Upper lobe of left lung (tissue), 6 donors: ENCODE measurements around the gene KIAA0825. TPM values are rescaled to one million over a fixed set of nuclear protein-coding genes. Genes with fewer than 3 reads are reported as not detected.

ENCODE experiments used
- ATAC-seq, 2 donors: fragments of 200-7000 bp; cut with Tn5 transposase; one replicate each; pipeline ENCODE4 v1.9.1; 2022; ENCODE audit warnings: mild to moderate bottlenecking in 2 of 2, moderate library complexity in 2 of 2; ENCODE audit not compliant: low FRiP score in 2 of 2
- DNase-seq, 2 donors: peaks; one replicate each; pipeline ENCODE4 v3.0.0-alpha.2; 2019 to 2020
- H3K27ac ChIP-seq, 4 donors: fragments of 200-600 bp; sonication (generic); one replicate each; pipeline ENCODE4 v1.5.1; 2016 to 2019
- H3K27me3 ChIP-seq, 4 donors: fragments of 200-600 bp; sonication (generic); one replicate each; pipeline ENCODE4 v1.5.1; 2017 to 2019
- H3K36me3 ChIP-seq, 4 donors: fragments of 200-600 bp; sonication (generic); one replicate each; pipeline ENCODE4 v1.5.1; 2016 to 2019
- H3K4me1 ChIP-seq, 4 donors: fragments of 200-600 bp; sonication (generic); one replicate each; pipeline ENCODE4 v1.5.1; 2018 to 2019
- H3K4me3 ChIP-seq, 4 donors: fragments of 200-600 bp; sonication (generic); one replicate each; pipeline ENCODE4 v1.5.1; 2017 to 2019; ENCODE audit warnings: mild to moderate bottlenecking in 2 of 4, moderate library complexity in 1 of 4
- H3K9me3 ChIP-seq, 4 donors: fragments of 200-600 bp; sonication (generic); one replicate each; pipeline ENCODE4 v1.5.1; 2018 to 2019
- CTCF ChIP-seq, 6 experiments: fragments of 450-650 bp in 4 of 6; fragments of 200-600 bp in 2 of 6; sonication (generic) in 2 of 6; IDR thresholded peaks; one replicate each; pipeline ENCODE4 v1.5.1; 2016 to 2019; ENCODE audit warnings: antibody characterized with exemption in 6 of 6
- EP300 ChIP-seq, 4 donors: sonication (generic); formaldehyde crosslinking; IDR thresholded peaks; one replicate each; pipeline ENCODE4 v1.5.1; 2017; ENCODE audit warnings: antibody characterized with exemption in 4 of 4, control low read depth in 2 of 4
- POLR2A ChIP-seq, 4 donors: fragments of 450-650 bp; IDR thresholded peaks; one replicate each; pipeline ENCODE4 v1.5.1; 2016 to 2017; ENCODE audit warnings: antibody characterized with exemption in 4 of 4, mild to moderate bottlenecking in 2 of 4
- POLR2AphosphoS5 ChIP-seq, 2 donors: sonication (generic); formaldehyde crosslinking; IDR thresholded peaks; one replicate each; pipeline ENCODE4 v1.5.1; 2017; ENCODE audit warnings: antibody characterized with exemption in 2 of 2
- WGBS, 2 donors: methylation state at CpG; one replicate each; pipeline ENCODE4 v1.1.5; 2017 to 2018; 5-methylcytosine and 5-hydroxymethylcytosine counted together
- total RNA-seq, 6 donors: library from RNA; depleted of rRNA in 4 of 6; stranded (reverse); fragments of >200 nt in 4 of 6; gene quantifications; one replicate each; pipeline versions ENCODE4 v1.1.0 to v1.2.1, GENCODE V29; 2016 to 2021
- donor health status: DM: no; HTN: no; CAD: no; lungs with moderate emphysema.
- donor health status: DM: no; HTN: yes; CAD: no; lungs with severe emphysema.

KIAA0825 gene
- total RNA-seq, 6 donors from 2014 or later, result 3.8 to 19.1 (median 6.6) TPM

GRCh38 chr5:94503677-94504076 lies 114.7 kb downstream of the KIAA0825 start:
- no peak for ATAC-seq
- no peaks in the 10 kb centered on the region for H3K4me1 ChIP-seq

GRCh38 chr5:94501365-94501764 lies 117.0 kb downstream of the KIAA0825 start:
- H3K27ac ChIP-seq, result no peak overlapping the region
- WGBS, 2 donors, result 81 to 83% methylated on average over 1 of the region's 1 CpG

More at GRCh38 chr5:94503677-94504076, 114.7 kb downstream of the KIAA0825 start:
- Histone ChIP-seq H3K9me3 (no peaks in the 10 kb centered on the region), H3K27ac (no peak overlapping the region), H3K27me3 (no peaks in the 10 kb centered on the region), H3K36me3 (no peaks in the 10 kb centered on the region), H3K4me3 (no peak overlapping the region)
- no peak for DNase-seq
- WGBS, 2 donors, result 93 to 94% methylated on average over 1 of the region's 1 CpG
- no peak for TF ChIP-seq POLR2A (IDR thresholded peaks at IDR 0.05)
- no peak for TF ChIP-seq POLR2AphosphoS5 (IDR thresholded peaks at IDR 0.05)
- no peak for TF ChIP-seq CTCF (IDR thresholded peaks at IDR 0.05)
- no peak for TF ChIP-seq EP300 (IDR thresholded peaks at IDR 0.05)

GRCh38 chr5:94499806-94500205 lies 118.6 kb downstream of the KIAA0825 start:
- Histone ChIP-seq H3K27me3 (no peaks in the 10 kb centered on the region), H3K4me3 (no peak overlapping the region), H3K9me3 (no peaks in the 10 kb centered on the region), H3K36me3 (no peaks in the 10 kb centered on the region), H3K27ac (no peak overlapping the region), H3K4me1 (no peaks in the 10 kb centered on the region)
- WGBS, 2 donors, result 96% methylated on average over 3 of the region's 3 CpGs
- ATAC-seq (no peak), DNase-seq (no peak)
- TF ChIP-seq EP300 (IDR thresholded peaks at IDR 0.05) (no peak), CTCF (IDR thresholded peaks at IDR 0.05) (no peak), POLR2AphosphoS5 (IDR thresholded peaks at IDR 0.05) (no peak), POLR2A (IDR thresholded peaks at IDR 0.05) (no peak)

More at GRCh38 chr5:94501365-94501764, 117.0 kb downstream of the KIAA0825 start:
- Histone ChIP-seq H3K4me1 (no peaks in the 10 kb centered on the region), H3K4me3 (no peak overlapping the region), H3K9me3 (no peaks in the 10 kb centered on the region), H3K36me3 (no peaks in the 10 kb centered on the region), H3K27me3 (no peaks in the 10 kb centered on the region)
- ATAC-seq, result no peak
- no peak for DNase-seq
- no peak for TF ChIP-seq POLR2AphosphoS5 (IDR thresholded peaks at IDR 0.05)

GRCh38 chr5:94498199-94498598 lies 120.2 kb downstream of the KIAA0825 start:
- no peak for ATAC-seq
- no peak for DNase-seq
- no peaks in the 10 kb centered on the region for H3K9me3 ChIP-seq
- H3K27me3 ChIP-seq, result no peaks in the 10 kb centered on the region
- H3K27ac ChIP-seq, result no peak overlapping the region
- no peaks in the 10 kb centered on the region for H3K4me1 ChIP-seq
- no peaks in the 10 kb centered on the region for H3K36me3 ChIP-seq
- TF ChIP-seq CTCF (IDR thresholded peaks at IDR 0.05) (no peak), EP300 (IDR thresholded peaks at IDR 0.05) (no peak), POLR2A (IDR thresholded peaks at IDR 0.05) (no peak), POLR2AphosphoS5 (IDR thresholded peaks at IDR 0.05) (no peak)
- no peak overlapping the region for H3K4me3 ChIP-seq

- no peak overlapping the region for H3K27ac ChIP-seq
- DNase-seq (no peak), ATAC-seq (no peak)
- H3K4me1 ChIP-seq, result no peaks in the 10 kb centered on the region
- TF ChIP-seq EP300 (IDR thresholded peaks at IDR 0.05) (no peak), POLR2AphosphoS5 (IDR thresholded peaks at IDR 0.05) (no peak), POLR2A (IDR thresholded peaks at IDR 0.05) (no peak), CTCF (IDR thresholded peaks at IDR 0.05) (no peak)
- H3K27me3 ChIP-seq, result no peaks in the 10 kb centered on the region
- H3K4me3 ChIP-seq, result no peak overlapping the region
- 64 to 72% methylated on average over 3 of the region's 3 CpGs for WGBS, 2 donors
- H3K36me3 ChIP-seq, result no peaks in the 10 kb centered on the region
- no peaks in the 10 kb centered on the region for H3K9me3 ChIP-seq
Observed at GRCh38 chr5:94485067-94485466, 133.3 kb downstream of the KIAA0825 start.
